B cell (primary cell): ENCODE data around the gene CCDC137. TPM values are rescaled to one million over a fixed set of nuclear protein-coding genes. Genes with fewer than 3 reads are reported as not detected.

Source experiments
- ATAC-seq: fragments of 200-7000 bp; cut with Tn5 transposase; one replicate; pipeline ENCODE4 v1.10.0; 2021; ENCODE audit warnings: low read depth, mild to moderate bottlenecking, moderate number of reproducible peaks, moderate library complexity
- CTCF ChIA-PET: fragments of 350-600 bp; sonication (Branson Sonifier 250); formaldehyde crosslinking; loops from one replicate; lab custom pipeline; 2021; ENCODE audit warnings: antibody characterized with exemption, inconsistent platforms; lab: Charles Lee
- POLR2A ChIA-PET: fragments of 350-600 bp; sonication (Branson Sonifier 250); formaldehyde crosslinking; loops from one replicate; lab custom pipeline; 2021; ENCODE audit warnings: antibody characterized with exemption; lab: Charles Lee
- DNase-seq: peaks from one replicate; pipeline ENCODE4 v3.0.0; 2013
- H2AFZ ChIP-seq: 2 replicates; pipeline ENCODE4 v1.6.1; 2012; ENCODE audit warnings: mild to moderate bottlenecking, low read depth, low read length; ENCODE audit not compliant: insufficient read depth, poor library complexity, severe bottlenecking
- H3K27ac ChIP-seq, 2 donors: 1 replicate in 1 of 2; 2 replicates in 1 of 2; pipeline ENCODE4 v1.5.1; 2012 to 2013; ENCODE audit warnings: low read length in 2 of 2, mild to moderate bottlenecking in 2 of 2, moderate library complexity in 1 of 2
- H3K27me3 ChIP-seq, 4 experiments: fragments of 200-600 bp in 1 of 4; sonication (generic) in 1 of 4; replicated peaks in 1 of 4; 1 replicate in 2 of 4; 2 replicates in 2 of 4; pipeline versions ENCODE4 v1.6.1 to v1.7.0; 2013 to 2016; ENCODE audit warnings: low read length in 3 of 4, mild to moderate bottlenecking in 2 of 4, mixed read lengths in 1 of 4, moderate library complexity in 1 of 4; ENCODE audit not compliant: insufficient read depth in 4 of 4, control insufficient read depth in 3 of 4; ENCODE audit errors: control extremely low read depth in 1 of 4
- H3K36me3 ChIP-seq, 2 experiments: replicated peaks in 1 of 2; 1 replicate in 1 of 2; 2 replicates in 1 of 2; pipeline versions ENCODE4 v1.6.1 to v1.7.1; 2013; ENCODE audit warnings: low read length in 1 of 2; ENCODE audit not compliant: insufficient read depth in 2 of 2, control insufficient read depth in 1 of 2; ENCODE audit errors: control extremely low read depth in 1 of 2, extremely low read depth in 1 of 2
- H3K4me1 ChIP-seq, 2 donors: fragments of 200-600 bp in 1 of 2; sonication (generic) in 1 of 2; 1 replicate in 1 of 2; 2 replicates in 1 of 2; pipeline versions ENCODE4 v1.5.1 to v1.6.1; 2013 to 2017; ENCODE audit warnings: low read length in 2 of 2; ENCODE audit not compliant: control insufficient read depth in 2 of 2, insufficient read depth in 2 of 2
- H3K4me2 ChIP-seq: replicated peaks from 2 replicates; pipeline ENCODE3; 2012; ENCODE audit warnings: mild to moderate bottlenecking, low read depth, low read length; ENCODE audit not compliant: poor library complexity, severe bottlenecking
- H3K4me3 ChIP-seq, 5 experiments: fragments of 200-600 bp in 1 of 5; sonication (generic) in 1 of 5; 1 replicate in 3 of 5; 2 replicates in 2 of 5; pipeline versions ENCODE4 v1.5.1 to v1.7.0; 2011 to 2016; ENCODE audit warnings: low read length in 4 of 5, mild to moderate bottlenecking in 4 of 5, low read depth in 2 of 5, control low read depth in 1 of 5, moderate library complexity in 1 of 5; ENCODE audit not compliant: insufficient read depth in 1 of 5; ENCODE audit errors: control extremely low read depth in 1 of 5, extremely low read depth in 1 of 5
- H3K79me2 ChIP-seq: fragments of 200-600 bp; sonication (generic); one replicate; pipeline ENCODE4 v1.6.0; 2016; ENCODE audit warnings: low read length; ENCODE audit not compliant: control insufficient read depth, insufficient read depth
- H3K9ac ChIP-seq: fragments of 200-600 bp; sonication (generic); 2 replicates; pipeline ENCODE4 v1.6.1; 2017; ENCODE audit warnings: mild to moderate bottlenecking, low read length, moderate library complexity
- H3K9me3 ChIP-seq, 3 donors: one replicate each; pipeline versions ENCODE4 v1.6.1 to v1.7.1; 2013; ENCODE audit warnings: low read length in 2 of 3; ENCODE audit not compliant: control insufficient read depth in 2 of 3, insufficient read depth in 1 of 3; ENCODE audit errors: control extremely low read depth in 1 of 3
- H4K20me1 ChIP-seq: 2 replicates; pipeline ENCODE4 v1.6.0; 2012; ENCODE audit warnings: mild to moderate bottlenecking, low read length; ENCODE audit not compliant: insufficient read depth, control insufficient read depth, poor library complexity, severe bottlenecking
- H3K27ac Mint-ChIP-seq: one replicate; pipeline ENCODE4 v1.8.0; 2021; ENCODE audit warnings: mixed read lengths
- H3K27me3 Mint-ChIP-seq: one replicate; pipeline ENCODE4 v1.8.0; 2021; ENCODE audit warnings: mixed read lengths
- H3K4me1 Mint-ChIP-seq: one replicate; pipeline ENCODE4 v1.8.0; 2021; ENCODE audit warnings: mixed read lengths
- H3K4me3 Mint-ChIP-seq: one replicate; pipeline ENCODE4 v1.8.0; 2021; ENCODE audit warnings: mixed read lengths
- H3K9me3 Mint-ChIP-seq: one replicate; pipeline ENCODE4 v1.8.0; 2022; ENCODE audit warnings: mixed read lengths; ENCODE audit not compliant: insufficient read depth
- CTCF ChIP-seq: fragments of 200-600 bp; IDR thresholded peaks from one replicate; pipeline ENCODE4 v1.8.0; 2022; ENCODE audit warnings: antibody characterized with exemption, mild to moderate bottlenecking
- EZH2 ChIP-seq: IDR thresholded peaks from 2 replicates; pipeline ENCODE4 v1.6.1; 2012; ENCODE audit warnings: borderline replicate concordance, low read depth, mild to moderate bottlenecking, moderate library complexity, low read length; ENCODE audit not compliant: insufficient read depth, poor library complexity, severe bottlenecking
- WGBS: methylation state at CpG from one replicate; pipeline ENCODE4 v1.1.5; 2013; ENCODE audit warnings: missing lambda C conversion rate; ENCODE audit not compliant: insufficient coverage; 5-methylcytosine and 5-hydroxymethylcytosine counted together
- intact Hi-C: fragments of 100-400 bp; cut with micrococcal nuclease; formaldehyde crosslinking; loops from one replicate; pipeline ENCODE4 v1.10.0; 2022
- polyA plus RNA-seq: library from polyadenylated mRNA; depleted of rRNA; stranded (reverse); fragments of >200 nt; gene quantifications from 2 replicates; pipeline ENCODE4 v1.2.3, GENCODE V29; 2012
- total RNA-seq, 2 donors: library from RNA; stranded (reverse); fragments of 120-200 nt in 1 of 2; gene quantifications; 1 replicate in 1 of 2; 2 replicates in 1 of 2; pipeline versions ENCODE4 v1.2.3 to v1.2.4, GENCODE V29; 2013 to 2022

The CCDC137 gene
- total and polyA plus RNA-seq, 2 donors (not counting 1 experiment from before 2014, with no cell fraction given): 18.8 to 36.0 TPM

DNA sequence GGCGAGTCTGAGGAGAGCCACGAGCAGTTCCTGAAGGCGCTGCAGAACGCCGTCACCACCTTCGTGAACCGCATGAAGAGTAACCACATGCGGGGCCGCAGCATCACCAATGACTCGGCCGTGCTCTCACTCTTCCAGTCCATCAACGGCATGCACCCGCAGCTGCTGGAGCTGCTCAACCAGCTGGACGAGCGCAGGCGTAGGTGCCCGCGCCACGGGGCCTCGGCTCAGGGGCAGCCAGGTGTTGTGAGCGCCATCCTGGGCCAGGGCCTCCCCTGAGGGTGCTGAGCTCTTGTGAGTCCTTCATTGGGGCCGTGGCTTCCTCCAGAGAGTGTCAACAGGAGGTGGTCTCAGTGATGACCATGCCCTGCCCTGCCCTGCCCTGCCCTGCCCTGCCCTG is 29.3 kb downstream of the CCDC137 start:
- H3K4me1 Mint-ChIP-seq: peaks cover under 1% of the 10 kb centered on the region
- WGBS: 97% methylated on average over 22 of the region's 22 CpGs

More for the DNA sequence above, 29.3 kb downstream of the CCDC137 start:
- peaks cover 0 to 60% of the 10 kb centered on the region in 2 experiments for H3K36me3 ChIP-seq
- no peak for ATAC-seq
- Mint-ChIP-seq H3K27me3 (no peaks in the 10 kb centered on the region), H3K27ac (no peak overlapping the region), H3K9me3 (no peaks in the 10 kb centered on the region), H3K4me3 (no peak overlapping the region)
- H3K4me3 ChIP-seq: no peak overlapping the region
- intact Hi-C loops: no loop called here
- no peak overlapping the region for H3K9ac ChIP-seq
- peaks cover 29% of the 10 kb centered on the region for H3K79me2 ChIP-seq
- ChIA-PET CTCF (no interaction called here), POLR2A (no interaction called here)
- H3K4me1 ChIP-seq: no peaks in the 10 kb centered on the region
- no peak overlapping the region for H3K27ac ChIP-seq
- H2AFZ ChIP-seq: no peak overlapping the region
- H3K4me2 ChIP-seq: no peak overlapping the region
- TF ChIP-seq EZH2: no peak
- no peak for TF ChIP-seq CTCF
- H3K27me3 ChIP-seq: no peaks in the 10 kb centered on the region
- peaks cover 42% of the 10 kb centered on the region for H4K20me1 ChIP-seq
- H3K9me3 ChIP-seq: no peaks in the 10 kb centered on the region
- DNase-seq: no peak
